ENCODE measurements around the gene SORCS2.

Gene SORCS2

GRCh38 chr4:7777017-7777710 is 584.8 kb downstream of the SORCS2 start:
- no peak for FAIRE-seq

- FAIRE-seq = no peak
Measured at GRCh38 chr4:7777871-7778509, 585.7 kb downstream of the SORCS2 start.

GRCh38 chr4:7778510-7779431 is 586.4 kb downstream of the SORCS2 start:
- no peak for FAIRE-seq

- no peak for FAIRE-seq
Measured at GRCh38 chr4:7779432-7779768, 587.1 kb downstream of the SORCS2 start.

GRCh38 chr4:7780751-7781348 is 588.5 kb downstream of the SORCS2 start:
- no peak for FAIRE-seq

GRCh38 chr4:7781366-7781765 is 589.0 kb downstream of the SORCS2 start:
- no peak for FAIRE-seq

- no peak for FAIRE-seq
Measured at GRCh38 chr4:7781993-7782392, 589.7 kb downstream of the SORCS2 start.

GRCh38 chr4:7782783-7783182 is 590.4 kb downstream of the SORCS2 start:
- FAIRE-seq = no peak

GRCh38 chr4:7783541-7783940 is 591.2 kb downstream of the SORCS2 start:
- no peak for FAIRE-seq

GRCh38 chr4:7784131-7784870 is 592.0 kb downstream of the SORCS2 start:
- no peak for FAIRE-seq

- FAIRE-seq = no peak
Measured at GRCh38 chr4:7785017-7785416, 592.7 kb downstream of the SORCS2 start.

- FAIRE-seq = no peak
Measured at GRCh38 chr4:7786040-7786439, 593.7 kb downstream of the SORCS2 start.

GRCh38 chr4:7786517-7786916 is 594.2 kb downstream of the SORCS2 start:
- no peak for FAIRE-seq

GRCh38 chr4:7787067-7787466 is 594.7 kb downstream of the SORCS2 start:
- FAIRE-seq = no peak

- no peak for FAIRE-seq
Measured at GRCh38 chr4:7787681-7788141, 595.4 kb downstream of the SORCS2 start.

GRCh38 chr4:7788193-7788592 is 595.9 kb downstream of the SORCS2 start:
- FAIRE-seq = no peak

GRCh38 chr4:7788694-7789425 is 596.5 kb downstream of the SORCS2 start:
- FAIRE-seq = no peak

- FAIRE-seq = no peak
Measured at GRCh38 chr4:7790023-7790422, 597.7 kb downstream of the SORCS2 start.

GRCh38 chr4:7790999-7791398 is 598.7 kb downstream of the SORCS2 start:
- no peak for FAIRE-seq
